ENCODE data around the gene POLQ.
A peak's percentile ranks its signal among the peaks of the same experiment; 100 is the strongest.
"Not testable (repeated sequence)": the region's sequence is repeated elsewhere in the genome, so short reads cannot be mapped to it uniquely, and the experiment has no call there.

Gene POLQ

GRCh38 chr3:121508389-121508788, 37.4 kb downstream of the POLQ start:
- no peak for DNase-seq

- no peak for DNase-seq
Observed at GRCh38 chr3:121505256-121505655, 40.5 kb downstream of the POLQ start.

- DNase-seq: no peak
Observed at GRCh38 chr3:121504618-121505017, 41.2 kb downstream of the POLQ start.

GRCh38 chr3:121496786-121497185, 49.0 kb downstream of the POLQ start:
- no peak for DNase-seq

- DNase-seq: no peak
Observed at GRCh38 chr3:121493431-121493830, 52.4 kb downstream of the POLQ start.

GRCh38 chr3:121491683-121492320, 54.0 kb downstream of the POLQ start:
- DNase-seq: no peak

- DNase-seq: no peak
Observed at GRCh38 chr3:121490161-121490560, 55.6 kb downstream of the POLQ start.

- no peak for DNase-seq
Observed at GRCh38 chr3:121488628-121489027, 57.2 kb downstream of the POLQ start.

GRCh38 chr3:121483290-121483689, 62.5 kb downstream of the POLQ start:
- DNase-seq: no peak

GRCh38 chr3:121482660-121483059, 63.1 kb downstream of the POLQ start:
- DNase-seq: no peak

- no peak for DNase-seq
Observed at GRCh38 chr3:121481106-121481880, 64.5 kb downstream of the POLQ start.

GRCh38 chr3:121477589-121477988, 68.2 kb downstream of the POLQ start:
- no peak for DNase-seq

GRCh38 chr3:121473001-121473400, 72.8 kb downstream of the POLQ start:
- no peak for DNase-seq

GRCh38 chr3:121467085-121467484, 78.7 kb downstream of the POLQ start:
- no peak for DNase-seq

GRCh38 chr3:121463745-121464144, 82.0 kb downstream of the POLQ start:
- DNase-seq: no peak

GRCh38 chr3:121462565-121462964, 83.2 kb downstream of the POLQ start:
- no peak for DNase-seq

GRCh38 chr3:121451752-121452151, 94.0 kb downstream of the POLQ start:
- DNase-seq: not testable (repeated sequence)

GRCh38 chr3:121443456-121443855, 102.3 kb downstream of the POLQ start:
- no peak for DNase-seq

GRCh38 chr3:121436641-121437040, 109.1 kb downstream of the POLQ start:
- no peak for DNase-seq

- DNase-seq: no peak
Observed at GRCh38 chr3:121436074-121436473, 109.7 kb downstream of the POLQ start.

GRCh38 chr3:121431726-121432517, 113.9 kb downstream of the POLQ start:
- DNase-seq: peak; percentile 37

GRCh38 chr3:121430664-121431215, 115.0 kb downstream of the POLQ start:
- DNase-seq: no peak

- DNase-seq: no peak
Observed at GRCh38 chr3:121424549-121424948, 121.2 kb downstream of the POLQ start.
